Retinal pigment epithelial cell (primary cell): ENCODE results near the gene HYAL2.

Experiments used
- DNase-seq: peaks from one replicate; pipeline ENCODE4 v3.0.0-alpha.2; 2010; ENCODE audit warnings: low read depth
- H3K4me3 ChIP-seq: 2 replicates; pipeline ENCODE4 v1.5.1; 2011; ENCODE audit warnings: mild to moderate bottlenecking, low read length, control low read depth, moderate library complexity
- CTCF ChIP-seq: conservative IDR thresholded peaks from 2 replicates; pipeline ENCODE4 v1.5.1; 2011; ENCODE audit warnings: low read depth, low read length, control low read depth, inconsistent platforms

Gene HYAL2

GRCh38 chr3:50364573-50365079, 42.1 kb upstream of the HYAL2 start:
- H3K4me3 ChIP-seq, result peak overlapping the region; percentile 48
- no peak for TF ChIP-seq CTCF

GRCh38 chr3:50359760-50360110, 37.2 kb upstream of the HYAL2 start:
- TF ChIP-seq CTCF, result no peak
- DNase-seq, result no peak
- peak overlapping the region; percentile 81 for H3K4me3 ChIP-seq

More at GRCh38 chr3:50364573-50365079, 42.1 kb upstream of the HYAL2 start:
- DNase-seq, result no peak

DNA sequence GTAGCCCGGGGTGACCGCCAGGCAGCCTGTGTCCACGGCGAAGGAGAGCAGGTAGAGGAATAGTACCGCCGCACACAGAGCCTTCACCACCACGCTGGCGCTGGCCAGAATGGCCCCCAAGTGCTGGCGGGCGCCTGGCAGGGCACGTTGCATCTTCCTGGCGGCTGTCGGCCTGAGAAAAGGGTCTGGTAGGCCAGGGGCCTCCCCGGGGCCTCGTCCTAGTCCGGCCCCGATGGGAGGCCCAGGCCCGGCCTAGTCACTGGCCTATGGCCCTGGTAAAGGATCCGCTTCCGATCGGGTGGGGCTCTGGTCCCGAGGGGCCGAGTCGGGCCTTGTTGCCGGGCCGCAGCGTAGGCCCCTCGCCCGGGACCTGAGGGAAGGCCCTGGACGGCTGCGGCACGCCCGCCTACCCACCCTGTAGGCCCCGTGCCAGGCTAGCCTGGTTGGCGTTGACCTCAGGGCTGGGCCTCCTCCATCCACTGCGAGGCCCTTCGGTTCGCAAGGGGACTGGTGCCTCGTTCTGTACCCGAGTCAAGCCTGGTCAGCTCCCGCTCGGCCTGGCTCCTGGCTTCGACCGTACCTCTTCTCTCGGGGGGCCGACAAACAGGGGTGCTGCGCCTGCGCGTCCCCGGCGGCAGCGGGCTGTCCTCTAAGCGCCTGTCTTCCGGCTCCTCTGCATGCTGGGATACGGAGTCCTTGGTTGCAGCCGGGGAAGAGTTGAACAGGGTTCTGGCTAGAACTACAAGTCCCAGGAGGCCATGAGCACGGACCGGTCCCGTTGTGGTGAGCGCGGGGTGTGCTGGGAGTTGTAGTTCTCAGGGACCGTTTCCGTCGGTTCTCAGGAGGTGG, 36.6 kb upstream of the HYAL2 start, which contains the start of gene TMEM115:
TSS of gene TMEM115 (minus strand) at position 611 of the 849 bp plus-strand sequence. CDS start at position 153, 458 bp downstream.
- H3K4me3 ChIP-seq, result peak within 1 kb of the TSS; percentile 81
- no peak for TF ChIP-seq CTCF
- peak; percentile 96 for DNase-seq

GRCh38 chr3:50358355-50358910, 35.9 kb upstream of the HYAL2 start:
- no peak for TF ChIP-seq CTCF
- no peak for DNase-seq
- H3K4me3 ChIP-seq, result peak overlapping the region; percentile 81

GRCh38 chr3:50357481-50357880, 34.9 kb upstream of the HYAL2 start:
- no peak for DNase-seq
- peak overlapping the region; percentile 81 for H3K4me3 ChIP-seq
- no peak for TF ChIP-seq CTCF

DNA sequence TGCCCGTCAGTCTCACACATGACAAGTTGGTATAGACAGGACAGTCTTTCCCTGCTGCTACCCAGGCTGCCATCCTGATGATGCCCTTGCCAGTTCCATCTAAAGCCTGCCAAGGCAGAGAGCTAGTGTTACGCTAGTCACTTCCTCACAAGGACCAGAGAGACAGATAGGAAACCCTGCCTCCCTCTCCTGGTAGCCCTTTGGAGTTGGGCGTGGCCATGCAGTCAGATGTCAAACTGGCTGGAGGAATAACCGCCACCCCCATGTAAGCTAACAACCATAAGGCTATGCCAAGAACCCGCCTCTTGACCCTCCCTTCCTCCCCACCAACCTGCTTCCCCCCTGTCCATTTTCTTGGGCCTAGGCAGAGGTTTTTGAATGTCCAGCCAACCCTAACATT, 34.0 kb upstream of the HYAL2 start:
- TF ChIP-seq CTCF, result no peak
- H3K4me3 ChIP-seq, result peak overlapping the region; percentile 81
- DNase-seq, result no peak
